HEK293T (cell line): Measurements from ENCODE around the gene IFI27L2.

Source experiments
- BHLHE40 ChIP-seq: fragments of 450-650 bp; IDR thresholded peaks from 2 replicates; pipeline ENCODE4 v1.6.1; 2016; ENCODE audit warnings: mild to moderate bottlenecking, moderate library complexity, borderline replicate concordance
- FOXM1 ChIP-seq: fragments of 450-650 bp; IDR thresholded peaks from 2 replicates; pipeline ENCODE4 v1.6.1; 2017; ENCODE audit warnings: mild to moderate bottlenecking, borderline replicate concordance
- HDGF ChIP-seq: fragments of 450-650 bp; IDR thresholded peaks from 2 replicates; pipeline ENCODE4 v1.6.1; 2017; ENCODE audit warnings: antibody characterized with exemption, borderline replicate concordance
- LEF1 ChIP-seq: fragments of 450-650 bp; IDR thresholded peaks from 2 replicates; pipeline ENCODE4 v1.6.1; 2017; ENCODE audit warnings: mild to moderate bottlenecking, borderline replicate concordance
- NFRKB ChIP-seq: fragments of 450-650 bp; IDR thresholded peaks from 2 replicates; pipeline ENCODE4 v1.6.1; 2016; ENCODE audit warnings: mild to moderate bottlenecking, moderate library complexity
- PKNOX1 ChIP-seq: fragments of 450-650 bp; IDR thresholded peaks from 2 replicates; pipeline ENCODE4 v1.6.1; 2016
- SP1 ChIP-seq: fragments of 450-650 bp; IDR thresholded peaks from 2 replicates; pipeline ENCODE4 v1.6.1; 2017
- TARDBP ChIP-seq: fragments of 450-650 bp; IDR thresholded peaks from 2 replicates; pipeline ENCODE4 v1.6.1; 2016

- TF ChIP-seq BHLHE40 (no peak), HDGF (no peak), TARDBP (no peak), LEF1 (no peak), PKNOX1 (no peak), NFRKB (no peak), SP1 (no peak), FOXM1 (no peak)
Observed at GRCh38 chr14:94175011-94175745, 45.8 kb upstream of the IFI27L2 start.
